Stimulated activated CD4-positive, alpha-beta T cell treated with anti-CD3 and anti-CD28 coated beads, Interleukin-15, amount 100 ng/mL, for 1 hour (primary cell): ENCODE measurements around the gene MARVELD3.
"Not testable (repeated sequence)": the region's sequence is repeated elsewhere in the genome, so short reads cannot be mapped to it uniquely, and the experiment has no call there.

Experiments used
- DNase-seq, 2 donors: peaks; one replicate each; pipeline ENCODE4 v3.0.0-alpha.2; 2020; ENCODE audit warnings: low read depth in 1 of 2, low spot score in 1 of 2

The MARVELD3 gene, protein sequence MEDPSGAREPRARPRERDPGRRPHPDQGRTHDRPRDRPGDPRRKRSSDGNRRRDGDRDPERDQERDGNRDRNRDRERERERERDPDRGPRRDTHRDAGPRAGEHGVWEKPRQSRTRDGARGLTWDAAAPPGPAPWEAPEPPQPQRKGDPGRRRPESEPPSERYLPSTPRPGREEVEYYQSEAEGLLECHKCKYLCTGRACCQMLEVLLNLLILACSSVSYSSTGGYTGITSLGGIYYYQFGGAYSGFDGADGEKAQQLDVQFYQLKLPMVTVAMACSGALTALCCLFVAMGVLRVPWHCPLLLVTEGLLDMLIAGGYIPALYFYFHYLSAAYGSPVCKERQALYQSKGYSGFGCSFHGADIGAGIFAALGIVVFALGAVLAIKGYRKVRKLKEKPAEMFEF

DNA sequence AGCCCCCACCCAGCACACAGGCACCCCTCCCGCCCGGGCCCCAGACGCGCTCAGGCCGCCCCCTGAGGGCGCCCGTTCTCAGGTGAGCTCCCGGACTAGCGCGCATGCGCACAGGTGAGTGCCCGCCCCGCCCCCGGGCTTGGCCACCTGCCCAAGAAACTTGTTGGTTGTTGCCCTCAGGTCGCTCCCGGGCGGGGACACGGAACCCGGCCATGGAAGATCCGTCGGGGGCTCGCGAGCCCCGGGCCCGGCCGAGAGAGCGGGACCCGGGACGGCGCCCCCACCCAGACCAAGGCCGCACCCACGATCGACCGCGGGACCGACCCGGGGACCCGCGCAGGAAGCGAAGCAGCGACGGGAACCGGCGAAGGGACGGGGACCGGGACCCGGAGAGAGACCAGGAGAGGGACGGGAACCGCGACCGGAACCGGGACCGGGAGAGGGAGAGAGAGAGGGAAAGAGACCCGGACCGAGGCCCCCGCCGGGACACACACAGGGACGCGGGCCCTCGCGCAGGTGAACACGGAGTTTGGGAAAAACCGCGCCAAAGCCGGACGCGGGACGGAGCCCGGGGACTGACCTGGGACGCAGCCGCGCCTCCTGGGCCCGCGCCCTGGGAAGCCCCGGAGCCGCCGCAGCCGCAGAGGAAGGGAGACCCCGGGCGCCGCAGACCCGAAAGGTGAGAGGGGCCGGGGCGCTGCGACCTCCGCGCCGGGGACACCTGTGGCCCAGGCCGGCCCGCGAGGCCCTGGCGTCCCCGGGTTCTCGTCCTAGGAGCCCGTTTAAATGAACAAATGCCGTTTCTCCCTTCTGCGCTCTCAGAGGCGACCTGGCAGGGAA lies at the start of gene MARVELD3:
Gene MARVELD3 (plus strand): TSS at position 167 of the 840 bp plus-strand sequence. CDS start 46 bp downstream, at position 213.
- no peak for DNase-seq

DNA sequence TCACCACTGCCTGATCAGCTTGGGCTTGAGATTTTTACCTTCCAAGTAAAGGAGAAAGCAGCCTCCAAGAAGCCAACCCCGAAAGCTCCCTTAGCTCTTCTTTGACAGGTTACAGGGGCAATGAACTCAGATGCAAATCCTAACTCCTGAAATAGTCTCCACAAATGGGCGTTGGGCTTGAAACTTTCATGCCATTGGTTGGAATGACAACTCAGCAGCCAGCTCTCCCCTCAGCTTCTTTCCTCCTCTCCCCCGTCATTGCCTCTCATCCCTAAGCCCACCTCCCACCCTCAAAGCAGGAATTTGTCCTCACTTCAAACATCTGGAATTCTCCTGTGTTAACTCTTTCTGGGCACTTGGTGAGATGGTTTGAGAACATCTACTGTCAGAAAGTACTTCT lies 49.0 kb upstream of the MARVELD3 start, which contains the start of gene TAT:
Gene TAT (minus strand): TSS at position 122 of the 400 bp plus-strand sequence. CDS start 677 bp downstream, outside the sequence.
- no peak for DNase-seq

DNA sequence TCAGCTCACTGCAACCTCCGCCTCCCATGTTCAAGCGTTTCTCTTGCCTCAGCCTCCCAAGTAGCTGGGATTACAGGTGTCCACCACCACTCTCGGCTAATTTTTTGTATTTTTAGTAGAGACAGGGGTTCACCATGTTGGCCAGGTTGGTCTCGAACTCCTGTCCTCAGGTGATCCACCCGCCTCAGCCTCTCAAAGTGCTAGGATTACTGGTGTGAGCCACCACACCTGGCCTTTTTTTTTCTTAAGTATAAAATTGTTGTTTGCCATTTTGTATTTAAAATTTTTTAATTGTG lies 43.5 kb upstream of the MARVELD3 start:
- not testable (repeated sequence) for DNase-seq

DNA sequence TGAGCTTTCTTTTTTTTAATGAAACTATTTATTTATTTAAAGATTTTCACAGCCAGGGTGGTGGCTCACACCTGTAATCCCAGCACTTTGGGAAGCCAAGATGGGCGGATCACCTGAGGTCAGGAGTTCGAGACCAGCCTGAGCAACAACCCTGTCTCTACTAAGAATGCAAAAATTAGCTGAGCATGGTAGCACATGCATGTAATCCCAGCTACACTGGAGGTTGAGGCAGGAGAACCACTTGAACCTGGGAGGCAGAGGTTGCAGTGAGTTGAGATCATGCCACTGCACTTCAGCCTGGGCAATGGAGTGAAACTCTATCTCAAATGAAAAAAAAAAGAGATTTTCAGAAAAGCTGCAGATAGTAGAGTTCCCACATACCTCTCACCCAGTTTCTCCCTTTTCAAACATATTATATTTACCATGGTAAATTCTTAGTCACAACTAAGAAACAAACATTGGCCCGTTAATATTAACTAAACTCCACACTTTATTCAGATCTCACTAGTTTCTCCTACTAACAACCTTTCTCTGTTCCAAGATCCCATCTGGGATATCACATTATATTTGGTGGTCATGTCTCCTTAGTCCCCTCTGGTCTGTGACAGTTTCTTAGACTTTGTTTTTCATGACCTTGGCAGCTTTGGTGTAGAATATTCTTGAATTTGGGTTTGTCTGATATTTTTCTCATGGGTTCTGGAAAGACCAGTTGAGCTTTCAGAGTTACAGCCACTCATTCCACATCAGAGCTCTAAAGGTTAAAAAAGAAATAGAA lies 41.3 kb upstream of the MARVELD3 start:
- DNase-seq, result no peak

DNA sequence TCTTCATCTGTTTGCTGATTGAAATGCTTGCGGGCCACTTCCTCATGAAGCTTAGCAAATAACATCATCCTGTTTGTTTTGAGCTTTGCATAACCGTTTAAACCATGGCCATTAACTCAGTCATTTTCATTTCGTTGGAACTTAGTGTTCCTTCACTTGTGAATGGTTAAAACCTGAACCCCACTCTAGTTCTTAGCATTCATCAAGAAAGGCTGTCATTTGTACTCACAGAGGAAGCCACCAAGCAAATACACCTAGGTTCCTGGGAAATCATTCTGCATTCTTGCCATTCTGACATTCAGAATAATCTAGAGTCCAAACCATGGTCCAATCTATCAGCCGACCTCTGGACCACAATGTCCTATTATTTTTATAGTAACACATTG lies 40.7 kb upstream of the MARVELD3 start:
- no peak for DNase-seq

DNA sequence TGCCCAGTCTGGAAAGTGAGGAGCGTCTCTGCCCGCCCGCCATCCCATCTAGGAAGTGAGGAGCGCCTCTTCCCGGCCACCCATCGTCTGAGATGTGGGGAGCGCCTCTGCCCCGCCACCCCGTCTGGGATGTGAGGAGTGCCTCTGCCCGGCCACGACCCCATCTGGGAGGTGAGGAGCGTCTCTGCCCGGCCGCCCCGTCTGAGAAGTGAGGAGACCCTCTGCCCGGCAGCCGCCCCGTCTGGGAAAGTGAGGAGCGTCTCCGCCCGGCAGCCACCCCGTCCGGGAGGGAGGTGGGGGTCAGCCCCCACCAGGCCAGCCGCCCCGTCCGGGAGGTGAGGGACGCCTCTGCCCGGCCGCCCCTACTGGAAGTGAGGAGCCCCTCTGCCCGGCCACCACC lies 36.6 kb upstream of the MARVELD3 start:
- DNase-seq, result not testable (repeated sequence)

DNA sequence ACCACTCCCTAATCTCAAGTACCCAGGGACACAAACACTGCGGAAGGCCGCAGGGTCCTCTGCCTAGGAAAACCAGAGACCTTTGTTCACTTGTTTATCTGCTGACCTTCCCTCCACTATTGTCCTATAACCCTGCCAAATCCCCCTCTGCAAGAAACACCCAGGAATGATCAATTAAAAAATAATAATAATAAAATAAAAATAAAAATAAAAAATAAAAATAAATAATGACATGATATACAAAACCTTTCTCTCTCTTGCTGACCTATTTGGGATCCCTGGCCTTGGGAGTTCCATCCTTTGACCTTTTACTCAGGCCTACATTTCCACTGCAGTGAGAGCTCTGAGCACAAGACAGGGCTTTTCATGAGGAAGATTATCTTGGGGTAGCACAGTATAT lies 35.9 kb upstream of the MARVELD3 start:
- DNase-seq, result not testable (repeated sequence)

DNA sequence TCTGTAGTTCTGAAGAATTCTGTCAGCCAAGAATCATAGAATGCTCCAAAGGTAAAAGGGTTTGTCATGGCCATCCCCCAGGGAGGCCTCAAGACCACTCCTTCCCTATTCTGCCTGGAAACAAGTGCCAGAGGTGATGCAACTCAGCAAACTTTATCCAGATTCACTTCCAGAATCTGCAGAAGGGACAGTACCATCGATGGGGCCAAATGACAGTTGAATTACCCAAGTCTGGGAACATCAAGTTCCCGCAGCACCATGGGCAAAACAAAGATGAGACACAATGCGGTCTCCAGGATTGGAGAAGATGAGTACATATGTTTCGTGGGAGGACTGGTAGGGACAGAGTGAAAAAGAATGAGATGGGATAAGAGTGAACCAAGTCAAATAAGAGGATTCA lies 35.4 kb upstream of the MARVELD3 start:
- no peak for DNase-seq

DNA sequence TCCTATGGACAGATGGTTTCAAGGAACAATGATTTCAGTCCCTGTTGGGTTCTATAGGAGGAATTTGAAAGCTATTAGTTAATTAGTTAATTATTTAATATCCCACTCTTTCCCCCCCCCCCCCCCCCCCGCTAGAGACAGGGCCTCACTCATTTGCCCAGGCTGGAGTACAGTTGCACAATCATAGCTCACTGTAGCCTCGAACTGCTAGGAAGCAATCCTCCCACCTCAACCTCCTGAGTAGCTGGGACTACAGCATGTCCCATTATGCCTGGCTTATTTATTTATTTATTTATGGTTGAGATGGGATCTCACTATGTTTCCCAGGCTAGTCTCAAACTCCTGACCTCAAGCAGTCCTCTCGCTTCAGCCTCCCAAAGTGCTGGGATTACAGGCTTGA lies 34.1 kb upstream of the MARVELD3 start:
- DNase-seq, result no peak

DNA sequence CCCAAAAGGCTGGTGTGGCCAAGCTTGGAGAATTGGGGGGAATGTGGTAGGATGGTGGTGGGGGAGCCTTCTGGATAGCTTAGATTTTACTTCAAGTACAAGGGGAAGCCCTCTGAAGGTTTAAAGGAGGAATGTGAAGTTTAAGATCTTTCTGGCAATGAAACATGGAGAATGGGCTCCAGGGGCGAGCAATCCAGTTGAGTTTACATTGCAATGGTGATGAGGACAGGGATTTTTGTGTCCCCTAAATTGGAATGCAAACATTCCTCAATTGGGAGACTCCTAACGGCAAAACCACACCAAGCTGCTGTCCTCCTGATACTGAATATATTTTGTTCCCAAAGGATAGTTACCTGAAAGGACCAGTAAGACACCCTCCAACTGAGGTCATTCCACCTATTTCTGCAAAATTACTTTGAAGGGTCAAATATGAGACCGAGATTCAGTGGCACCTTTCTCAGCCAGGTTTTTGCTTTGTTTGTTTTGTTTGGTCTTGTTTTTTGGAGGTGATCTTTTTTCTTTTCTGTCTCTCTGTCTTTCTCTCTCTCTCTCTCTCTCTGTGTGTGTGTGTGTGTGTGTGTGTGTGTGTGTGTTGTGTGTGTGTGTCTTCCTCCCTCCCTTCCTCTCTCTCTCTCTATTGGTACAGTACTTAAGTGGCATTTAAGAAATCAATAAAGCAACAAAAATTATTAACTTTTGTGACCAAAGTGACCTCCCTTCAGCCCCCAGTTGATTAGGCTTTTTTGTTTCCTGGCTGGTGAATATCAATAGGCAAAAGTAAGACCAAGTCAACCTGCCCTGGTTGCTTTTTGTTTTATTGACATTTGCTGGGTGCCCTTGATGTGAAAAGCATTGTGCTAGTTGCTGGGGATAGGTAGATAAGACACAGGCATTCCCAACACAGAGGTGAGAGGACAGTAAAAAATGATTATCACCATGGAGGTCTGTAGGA lies 32.7 kb upstream of the MARVELD3 start:
- DNase-seq, result no peak

DNA sequence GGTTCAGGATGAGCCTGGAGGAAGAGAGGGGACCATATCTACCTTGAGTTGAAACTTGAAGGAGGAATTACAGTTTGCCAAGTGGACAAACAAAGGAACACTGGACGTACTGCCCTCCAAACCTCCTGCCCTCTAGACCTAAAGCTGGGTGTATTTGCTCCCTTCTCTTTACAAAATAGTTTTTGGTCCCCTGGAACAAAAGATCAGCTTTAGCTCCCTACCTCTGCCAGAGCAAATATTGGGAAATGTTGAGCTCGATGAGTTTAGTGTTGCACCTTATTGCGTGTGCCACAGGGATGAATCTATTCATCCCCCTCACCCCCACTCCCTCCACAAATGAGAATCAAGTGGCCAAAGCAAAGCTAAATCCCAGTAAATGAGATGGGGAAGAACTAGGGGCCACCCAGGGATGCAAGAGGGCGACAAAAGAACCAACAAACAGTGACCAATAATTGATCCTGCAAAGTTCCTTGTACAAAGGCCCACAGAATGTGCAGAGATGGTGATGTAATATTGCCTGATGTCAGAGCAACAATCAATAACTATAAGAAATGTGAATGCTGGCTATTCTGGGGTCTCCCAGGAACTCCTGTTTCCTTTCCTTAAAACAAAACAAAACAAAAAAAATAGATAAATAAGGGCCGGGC lies 31.9 kb upstream of the MARVELD3 start:
- DNase-seq, result no peak

DNA sequence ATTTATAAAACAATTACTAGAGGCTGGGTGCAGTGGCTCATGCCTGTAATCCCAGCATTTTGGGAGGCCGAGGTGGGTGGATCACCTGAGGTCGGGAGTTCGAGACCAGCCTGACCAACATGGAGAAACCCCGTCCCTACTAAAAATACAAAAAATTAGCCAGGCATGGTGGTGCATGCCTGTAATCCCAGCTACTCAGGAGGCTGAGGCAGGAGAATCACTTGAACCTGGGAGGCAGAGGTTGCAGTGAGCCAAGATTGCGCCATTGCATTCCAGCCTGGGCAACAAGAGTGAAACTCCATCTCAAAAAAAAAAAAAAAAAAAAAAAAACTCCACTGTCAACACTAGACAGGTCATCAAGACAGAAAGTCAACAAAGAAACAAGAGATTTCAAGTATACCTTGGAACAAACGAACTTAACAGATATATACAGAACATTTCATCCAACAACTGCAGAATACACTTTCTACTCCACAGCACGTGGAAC lies 30.6 kb upstream of the MARVELD3 start:
- DNase-seq, result not testable (repeated sequence)

DNA sequence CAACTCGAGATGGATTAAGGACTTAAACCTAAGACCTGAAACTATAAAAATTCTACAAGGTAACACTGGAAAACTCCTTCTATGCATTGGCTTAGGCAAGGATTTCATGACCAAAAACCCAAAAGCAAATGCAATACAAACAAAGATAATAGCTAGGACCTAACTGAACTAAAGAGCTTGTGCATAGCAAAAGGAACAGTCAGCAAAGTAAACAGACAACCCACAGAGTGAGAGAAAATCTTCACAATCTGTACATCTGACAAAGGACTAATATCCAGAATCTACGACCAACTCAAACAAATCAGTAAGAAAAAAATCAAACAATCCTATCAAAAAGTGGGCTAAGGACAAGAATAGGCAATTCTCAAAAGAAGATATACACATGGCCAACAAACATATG lies 27.6 kb upstream of the MARVELD3 start:
- not testable (repeated sequence) for DNase-seq

DNA sequence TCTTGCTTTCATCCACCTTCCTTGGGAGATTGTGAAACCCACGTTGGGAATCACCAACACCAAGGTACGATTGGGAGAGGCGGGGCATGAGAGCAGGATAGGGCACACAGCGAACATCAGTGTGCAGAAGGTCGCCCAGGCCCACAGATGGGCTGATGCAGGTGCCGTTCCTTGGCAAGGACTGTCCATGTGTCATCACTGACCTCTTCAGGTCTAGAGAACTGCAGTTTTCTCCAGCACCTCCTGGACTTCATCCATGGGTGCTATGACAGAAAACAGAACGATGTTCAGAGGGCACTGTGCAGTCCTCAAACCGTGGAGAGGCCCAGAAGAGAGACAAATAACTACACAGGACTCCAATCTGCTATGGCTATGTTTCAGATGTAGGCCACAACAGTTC lies 25.2 kb upstream of the MARVELD3 start:
- DNase-seq, result no peak

DNA sequence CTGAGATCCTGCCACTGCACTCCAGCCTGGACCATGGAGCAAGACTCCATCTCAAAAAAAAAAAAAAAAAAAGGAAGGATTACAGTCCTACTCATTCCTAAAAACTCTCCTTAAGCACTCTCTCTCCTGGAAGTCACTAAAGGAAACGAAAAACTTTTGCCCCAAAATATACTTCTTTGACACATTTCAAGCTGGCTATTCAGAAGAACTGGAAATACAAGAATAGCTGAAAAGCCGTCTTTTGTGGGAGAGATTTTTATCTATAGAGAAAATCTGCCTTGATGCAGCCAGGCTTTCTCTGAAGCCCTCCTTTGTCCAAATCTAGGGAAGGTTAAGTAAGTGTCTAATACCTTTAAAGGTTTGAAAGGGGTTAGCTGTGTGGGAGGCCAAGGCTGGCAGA lies 16.9 kb upstream of the MARVELD3 start:
- DNase-seq, result no peak

DNA sequence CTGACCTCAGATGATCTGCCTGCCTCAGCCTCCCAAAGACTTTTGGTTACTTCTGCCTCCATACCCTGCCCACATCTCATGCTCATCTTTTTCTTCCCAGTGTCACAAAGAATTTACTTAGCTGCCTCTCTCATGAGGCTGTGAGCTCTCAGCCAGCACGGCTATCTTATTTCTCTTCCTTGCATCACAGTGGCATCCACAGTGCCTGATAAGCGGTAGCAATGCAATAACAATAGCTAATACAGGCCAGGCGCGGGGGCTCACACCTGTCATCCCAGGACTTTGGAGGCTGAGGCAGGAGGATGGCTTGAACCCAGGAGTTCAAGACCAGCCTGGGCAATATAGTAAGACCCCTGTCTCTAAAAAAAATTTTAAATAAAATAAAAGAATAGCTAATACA lies 15.5 kb upstream of the MARVELD3 start:
- DNase-seq, result no peak

DNA sequence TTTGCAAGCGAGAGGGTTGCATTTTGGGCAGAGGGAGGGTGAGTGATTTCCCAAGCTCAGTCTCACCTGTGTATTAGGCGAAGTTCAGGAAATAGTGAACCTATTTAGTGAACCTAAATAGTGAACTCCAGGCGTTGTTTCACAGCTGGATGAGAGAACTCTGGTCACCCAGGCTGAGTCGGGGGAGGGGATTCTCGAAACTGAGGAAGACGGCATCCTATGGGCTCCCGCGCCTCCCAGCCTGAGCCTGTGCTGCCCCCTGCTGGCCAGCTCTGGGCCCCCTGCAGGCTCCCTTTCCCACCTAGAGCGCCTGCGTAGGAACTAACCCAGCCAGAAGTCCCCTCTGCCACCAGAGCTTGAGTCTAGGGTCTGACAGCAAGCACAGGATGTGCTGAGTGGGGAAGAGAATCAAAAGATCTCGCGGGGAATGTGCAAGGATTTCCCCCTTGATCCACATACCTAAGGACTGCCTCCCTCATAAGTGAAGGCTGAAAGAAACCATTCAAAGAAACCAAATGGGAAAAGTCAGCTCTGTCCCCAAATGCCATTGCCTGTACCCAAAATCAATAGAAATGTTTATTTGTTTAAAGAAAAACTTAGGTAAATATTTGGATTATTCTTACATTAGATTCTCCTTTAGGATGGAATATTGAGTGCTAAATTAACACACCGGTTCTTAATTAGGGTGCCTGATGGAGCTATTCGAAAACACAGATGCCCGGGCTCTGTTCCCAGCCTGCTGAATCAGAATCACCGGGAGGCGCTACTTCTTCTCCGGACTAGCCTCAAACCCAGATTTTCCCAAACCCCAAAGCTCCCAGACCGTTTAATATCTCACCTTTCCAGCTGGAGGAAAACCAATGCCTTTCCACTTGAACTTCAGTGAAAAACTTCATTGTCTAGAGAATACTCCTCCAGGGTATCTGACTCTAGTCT lies 14.8 kb upstream of the MARVELD3 start:
- peak; percentile 56 to 71 for DNase-seq

DNA sequence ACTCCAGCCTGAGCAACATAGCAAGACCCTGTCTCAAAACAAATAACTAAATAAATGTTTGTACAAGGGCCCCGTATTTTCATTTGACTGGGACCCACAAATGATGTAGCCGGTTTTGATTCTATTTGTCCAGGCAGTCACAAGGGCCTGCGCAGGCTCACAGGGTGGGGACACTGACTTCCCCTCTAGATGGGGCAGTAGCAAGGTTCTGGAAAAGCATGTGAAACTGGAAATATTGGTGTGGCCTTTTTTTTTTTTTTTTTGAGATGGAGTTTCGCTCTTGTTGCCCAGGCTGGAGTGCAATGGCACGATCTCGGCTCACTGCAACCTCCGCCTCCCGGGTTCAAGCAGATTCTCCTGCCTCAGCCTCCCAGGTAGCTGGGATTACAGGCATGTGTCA lies 11.0 kb upstream of the MARVELD3 start:
- DNase-seq, result not testable (repeated sequence)

DNA sequence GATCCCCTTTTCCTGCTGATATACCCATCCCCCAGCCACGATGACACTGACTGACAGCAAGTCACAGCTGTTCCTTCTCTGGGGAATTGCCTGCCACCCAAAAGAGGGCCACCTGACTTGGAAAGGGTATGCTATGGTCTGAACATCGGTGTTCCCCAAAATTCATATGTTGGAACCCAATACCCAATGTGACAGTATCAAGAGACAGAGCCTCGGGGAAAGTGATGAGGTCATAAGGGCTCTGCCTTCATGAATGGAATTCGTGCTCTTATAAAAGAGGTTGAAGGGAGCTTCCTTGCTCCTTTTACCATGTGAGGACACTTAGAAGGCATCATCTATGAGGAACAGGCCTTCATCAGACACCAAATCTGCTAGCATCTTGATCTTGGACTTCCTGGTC lies 7.6 kb upstream of the MARVELD3 start:
- DNase-seq, result no peak
